NCI-H345 treated with DMSO at 0.1 percent for 48 hours (cell line): Measurements from ENCODE around the gene TPM4.
"Not testable (repeated sequence)": the region's sequence is repeated elsewhere in the genome, so short reads cannot be mapped to it uniquely, and the experiment has no call there.

Source experiments
- DNase-seq: peaks from one replicate; lab custom pipeline; 2025; ENCODE audit not compliant: unreplicated experiment; lab: John Stamatoyannopoulos, UW

TPM4 gene

GRCh38 chr19:16070366-16070990, 5.8 kb upstream of the TPM4 start:
- no peak for DNase-seq

GRCh38 chr19:16071072-16071691, 5.1 kb upstream of the TPM4 start:
- no peak for DNase-seq

- DNase-seq: no peak
These were observed 2.8 kb upstream of the TPM4 start for GRCh38 chr19:16073481-16073880.

GRCh38 chr19:16073988-16074387, 2.3 kb upstream of the TPM4 start:
- no peak for DNase-seq

GRCh38 chr19:16074488-16075365, 1.6 kb upstream of the TPM4 start:
- DNase-seq: no peak

- DNase-seq: no peak
These were observed 703 bp upstream of the TPM4 start for GRCh38 chr19:16075430-16076153.

GRCh38 chr19:16076958-16077611, 790 bp downstream of the TPM4 start:
- DNase-seq: no peak

- no peak for DNase-seq
These were observed 1.9 kb downstream of the TPM4 start for GRCh38 chr19:16077984-16078758.

GRCh38 chr19:16078759-16079707, 2.7 kb downstream of the TPM4 start:
- DNase-seq: no peak

- no peak for DNase-seq
These were observed 7.9 kb downstream of the TPM4 start for GRCh38 chr19:16084067-16084685.

GRCh38 chr19:16085115-16085514, 8.8 kb downstream of the TPM4 start:
- DNase-seq: no peak

GRCh38 chr19:16087404-16087803, 11.1 kb downstream of the TPM4 start:
- DNase-seq: not testable (repeated sequence)

- no peak for DNase-seq
These were observed 11.6 kb downstream of the TPM4 start for GRCh38 chr19:16087940-16088339.

GRCh38 chr19:16088351-16089009, 12.2 kb downstream of the TPM4 start:
- DNase-seq: no peak

GRCh38 chr19:16089010-16089846, 12.9 kb downstream of the TPM4 start:
- no peak for DNase-seq

- no peak for DNase-seq
These were observed 15.5 kb downstream of the TPM4 start for GRCh38 chr19:16091546-16092475.
